Stimulated activated CD8-positive, alpha-beta memory T cell treated with anti-CD3 and anti-CD28 coated beads, Interleukin-15, amount 100 ng/mL, for 4 hours (primary cell): ENCODE data around the gene PDE6B.
"Not testable (repeated sequence)": the region's sequence is repeated elsewhere in the genome, so short reads cannot be mapped to it uniquely, and the experiment has no call there.

Experiments
- DNase-seq, 2 donors: peaks; one replicate each; pipeline ENCODE4 v3.0.0-alpha.2; 2020; ENCODE audit warnings: low read depth in 2 of 2

PDE6B gene

DNA sequence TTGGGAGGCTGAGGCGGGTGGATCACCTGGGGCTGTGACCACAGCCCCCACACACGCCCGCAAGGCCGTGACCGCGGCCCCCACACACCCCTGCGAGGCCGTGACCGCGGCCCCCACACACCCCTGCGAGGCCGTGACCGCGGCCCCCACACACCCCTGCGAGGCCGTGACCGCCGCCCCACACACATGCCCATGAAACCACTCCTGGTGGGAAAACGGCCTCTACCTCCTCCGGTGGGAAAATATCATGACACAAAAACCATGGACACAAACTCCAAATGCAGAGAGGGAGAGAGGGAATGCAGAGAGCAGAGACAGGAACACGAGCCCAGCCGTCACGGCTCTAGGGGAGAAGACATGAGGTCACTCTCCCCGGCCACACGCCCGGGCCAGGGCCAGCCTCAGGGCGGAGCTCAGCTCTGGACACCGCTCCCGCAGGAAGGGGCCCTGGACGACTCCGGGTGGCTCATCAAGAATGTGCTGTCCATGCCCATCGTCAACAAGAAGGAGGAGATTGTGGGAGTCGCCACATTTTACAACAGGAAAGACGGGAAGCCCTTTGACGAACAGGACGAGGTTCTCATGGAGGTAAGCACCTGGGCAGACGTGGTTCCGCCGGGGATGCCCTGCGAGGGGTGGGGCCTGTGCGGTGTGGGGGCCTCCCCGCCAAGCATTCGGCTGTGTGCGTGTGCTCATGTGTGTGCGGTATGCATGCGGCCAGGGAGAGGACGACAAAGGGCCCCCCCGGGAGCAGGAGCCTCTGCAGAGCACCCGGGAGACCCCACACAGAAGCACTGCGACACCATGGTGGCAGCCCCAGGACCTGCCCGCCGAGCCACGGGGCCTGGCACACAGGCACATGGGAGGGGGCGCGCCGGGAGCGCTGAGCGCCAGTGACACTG is 31.3 kb downstream of the PDE6B start:
- no peak for DNase-seq

DNA sequence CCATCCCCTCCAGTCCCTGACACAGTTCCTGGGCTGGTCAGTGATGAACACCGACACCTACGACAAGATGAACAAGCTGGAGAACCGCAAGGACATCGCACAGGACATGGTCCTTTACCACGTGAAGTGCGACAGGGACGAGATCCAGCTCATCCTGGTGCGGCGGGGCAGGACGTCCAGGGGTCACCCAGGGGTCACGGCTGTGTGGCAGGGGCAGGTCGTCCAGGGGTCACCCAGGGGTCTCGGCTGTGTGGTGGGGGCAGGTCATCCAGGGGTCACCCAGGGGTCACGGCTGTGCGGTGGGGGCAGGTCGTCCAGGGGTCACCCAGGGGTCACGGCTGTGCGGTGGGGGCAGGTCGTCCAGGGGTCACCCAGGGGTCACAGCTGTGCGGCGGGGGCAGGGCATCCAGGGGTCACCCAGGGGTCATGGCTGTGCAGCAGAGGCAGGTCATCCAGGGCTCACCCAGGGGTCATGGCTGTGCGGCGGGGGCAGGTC is 32.0 kb downstream of the PDE6B start:
- DNase-seq: no peak

DNA sequence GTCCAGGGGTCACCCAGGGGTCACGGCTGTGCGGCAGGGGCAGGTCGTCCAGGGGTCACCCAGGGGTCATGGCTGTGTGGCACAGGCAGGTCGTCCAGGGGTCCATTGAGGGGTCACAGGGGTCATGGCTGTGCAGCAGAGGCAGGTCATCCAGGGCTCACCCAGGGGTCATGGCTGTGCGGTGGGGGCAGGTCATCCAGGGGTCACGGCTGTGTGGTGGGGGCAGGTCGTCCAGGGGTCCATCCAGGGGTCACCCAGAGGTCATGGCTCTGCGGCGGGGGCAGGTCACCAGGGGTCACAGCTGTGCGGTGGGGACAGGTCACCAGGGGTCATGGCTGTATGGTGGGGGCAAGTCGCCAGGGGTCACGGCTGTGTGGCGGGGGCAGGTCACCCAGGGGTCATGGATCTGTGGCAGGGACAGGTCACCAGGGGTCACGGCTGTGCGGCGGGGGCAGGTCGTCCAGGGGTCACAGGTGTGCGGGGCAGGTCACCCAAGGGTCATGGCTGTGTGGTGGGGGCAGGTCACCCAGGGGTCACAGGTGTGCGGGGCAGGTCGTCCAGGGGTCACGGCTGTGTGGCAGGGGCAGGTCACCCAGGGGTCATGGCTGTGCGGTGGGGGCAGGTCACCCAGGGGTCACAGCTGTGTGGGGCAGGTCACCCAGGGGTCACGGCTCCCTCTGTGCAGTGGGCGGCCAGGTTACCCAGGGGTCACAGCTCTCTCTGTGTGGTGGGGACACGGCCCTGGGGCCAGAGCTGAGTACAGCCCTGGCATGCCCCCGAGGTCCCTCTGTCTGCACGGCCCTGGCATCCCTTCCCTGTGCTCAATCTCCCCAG is 32.7 kb downstream of the PDE6B start:
- no peak for DNase-seq

DNA sequence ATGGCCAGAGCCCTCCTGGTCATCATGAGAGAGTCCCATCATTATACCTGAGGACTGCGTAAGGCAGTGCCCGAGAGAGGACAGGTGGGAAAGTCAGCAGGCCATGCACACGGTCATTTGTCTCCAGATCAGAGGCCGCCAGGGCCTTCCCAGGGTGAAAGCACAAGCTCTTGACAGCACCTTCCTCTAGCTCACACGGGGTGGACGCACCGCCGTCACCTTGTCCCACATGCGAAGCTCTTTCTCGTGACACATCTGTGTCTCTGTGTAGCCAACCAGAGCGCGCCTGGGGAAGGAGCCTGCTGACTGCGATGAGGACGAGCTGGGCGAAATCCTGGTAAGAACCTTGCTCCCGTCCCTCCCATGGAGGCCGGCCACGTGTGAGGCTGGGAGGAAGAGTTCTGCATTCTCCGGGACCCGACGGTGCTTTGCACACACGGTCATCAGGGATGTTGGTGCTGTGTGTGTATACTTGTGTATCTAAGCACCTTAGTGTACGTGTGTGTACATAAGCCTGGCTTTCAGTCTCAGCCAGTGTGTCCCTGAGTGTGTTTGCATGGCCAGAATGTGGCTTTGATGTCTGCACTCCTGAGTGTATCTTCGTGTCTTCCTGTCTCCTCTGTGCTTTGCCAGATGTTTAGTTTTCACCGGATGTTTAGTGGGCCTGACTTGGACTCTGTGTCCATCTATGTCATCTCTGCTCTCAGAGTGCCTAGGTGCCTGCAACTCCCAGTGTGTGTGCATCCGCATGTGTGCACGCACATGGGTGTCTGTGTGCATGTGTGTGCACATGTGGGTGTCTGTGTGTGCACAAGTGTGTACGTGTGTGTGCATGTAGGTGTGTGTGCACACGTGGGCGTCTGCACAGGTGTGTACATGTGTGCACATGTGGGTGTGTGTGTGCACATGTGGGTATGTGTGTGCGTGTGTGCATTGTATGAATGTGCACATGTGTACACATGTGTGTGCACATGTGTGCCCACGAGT is 33.6 kb downstream of the PDE6B start:
- no peak for DNase-seq

DNA sequence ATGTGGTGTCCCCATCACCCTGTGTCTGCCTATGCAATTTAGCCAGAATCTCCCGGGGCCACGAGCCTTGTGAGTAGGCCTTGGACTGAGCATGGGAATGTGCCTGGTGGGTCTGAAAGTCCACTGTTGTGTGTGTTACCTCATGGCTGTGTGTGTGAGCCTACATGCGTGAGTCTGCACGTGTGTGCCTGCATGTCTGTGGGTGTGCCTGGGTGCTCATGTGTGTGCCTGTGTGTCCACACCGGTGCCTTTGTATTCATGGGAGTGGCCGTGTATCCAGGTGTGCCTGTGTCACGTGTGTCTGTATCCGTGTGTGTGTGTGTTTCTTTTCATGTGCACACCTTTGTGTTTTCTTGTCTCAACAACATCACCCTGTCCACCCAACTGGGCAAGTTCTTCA is 34.5 kb downstream of the PDE6B start:
- DNase-seq: no peak

DNA sequence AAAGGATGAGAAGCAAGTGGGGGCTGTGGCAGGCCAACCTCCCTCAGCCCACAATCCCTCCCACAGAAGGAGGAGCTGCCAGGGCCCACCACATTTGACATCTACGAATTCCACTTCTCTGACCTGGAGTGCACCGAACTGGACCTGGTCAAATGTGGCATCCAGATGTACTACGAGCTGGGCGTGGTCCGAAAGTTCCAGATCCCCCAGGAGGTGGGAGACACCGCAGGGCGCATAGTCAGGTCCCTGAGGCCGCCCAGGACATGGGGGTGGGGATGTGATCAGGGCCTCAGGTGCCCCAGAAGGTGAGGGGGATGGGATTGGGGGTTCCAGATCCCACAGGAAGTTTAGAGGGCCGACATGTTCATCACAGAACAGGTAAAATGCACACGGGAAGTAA is 35.0 kb downstream of the PDE6B start:
- no peak for DNase-seq

DNA sequence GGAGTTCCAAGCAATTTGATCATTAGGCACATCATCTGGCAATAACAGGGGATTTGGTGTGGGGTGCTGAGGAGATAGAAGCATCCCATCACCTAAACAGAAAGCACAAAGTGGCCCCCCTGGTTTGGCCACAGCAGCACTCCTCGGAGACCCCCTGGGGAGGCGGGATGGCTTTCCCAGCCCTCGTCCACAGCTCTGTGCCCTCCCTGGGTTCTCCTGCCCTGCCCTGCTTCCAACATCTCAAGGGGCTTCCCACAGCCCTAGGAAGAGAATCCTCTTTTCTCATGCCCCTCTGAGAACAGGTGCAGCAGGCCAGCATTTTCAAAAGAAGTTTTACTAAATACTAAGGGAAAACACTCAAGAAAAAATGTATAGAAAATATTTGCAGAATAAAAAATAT is 35.9 kb downstream of the PDE6B start:
- no peak for DNase-seq

DNA sequence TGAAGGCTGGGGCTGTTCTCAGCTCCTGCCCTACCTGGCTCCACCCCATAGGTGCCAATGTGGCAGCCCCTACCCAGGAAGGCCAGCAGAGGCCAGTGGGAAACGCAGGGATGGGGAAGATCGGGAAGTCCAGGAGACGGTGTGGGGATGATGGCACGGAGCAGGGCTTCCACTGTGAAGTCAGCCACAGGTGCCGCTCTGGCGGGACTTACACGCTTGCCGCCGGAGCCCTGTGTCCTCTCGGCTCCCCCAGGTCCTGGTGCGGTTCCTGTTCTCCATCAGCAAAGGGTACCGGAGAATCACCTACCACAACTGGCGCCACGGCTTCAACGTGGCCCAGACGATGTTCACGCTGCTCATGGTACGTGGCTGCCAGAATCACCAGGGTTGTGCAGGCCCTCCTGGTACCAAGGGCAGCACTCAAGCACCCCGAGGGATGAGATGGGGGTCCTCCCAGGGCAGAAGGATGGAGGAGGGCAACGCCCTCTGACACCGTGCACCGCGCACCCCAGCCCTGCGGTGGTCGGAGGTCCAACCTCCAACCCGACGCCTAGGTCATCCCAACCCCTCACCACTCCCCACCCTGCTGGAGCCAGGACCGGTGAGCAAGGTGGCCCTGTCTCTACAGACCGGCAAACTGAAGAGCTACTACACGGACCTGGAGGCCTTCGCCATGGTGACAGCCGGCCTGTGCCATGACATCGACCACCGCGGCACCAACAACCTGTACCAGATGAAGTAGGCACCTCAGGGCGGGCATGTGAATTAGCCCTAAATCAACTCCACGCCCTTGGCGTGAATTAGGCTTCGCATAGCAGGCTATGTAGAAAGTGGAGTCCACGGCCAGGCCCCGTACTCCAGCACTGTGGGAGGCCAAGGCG is 36.7 kb downstream of the PDE6B start:
- DNase-seq: no peak

DNA sequence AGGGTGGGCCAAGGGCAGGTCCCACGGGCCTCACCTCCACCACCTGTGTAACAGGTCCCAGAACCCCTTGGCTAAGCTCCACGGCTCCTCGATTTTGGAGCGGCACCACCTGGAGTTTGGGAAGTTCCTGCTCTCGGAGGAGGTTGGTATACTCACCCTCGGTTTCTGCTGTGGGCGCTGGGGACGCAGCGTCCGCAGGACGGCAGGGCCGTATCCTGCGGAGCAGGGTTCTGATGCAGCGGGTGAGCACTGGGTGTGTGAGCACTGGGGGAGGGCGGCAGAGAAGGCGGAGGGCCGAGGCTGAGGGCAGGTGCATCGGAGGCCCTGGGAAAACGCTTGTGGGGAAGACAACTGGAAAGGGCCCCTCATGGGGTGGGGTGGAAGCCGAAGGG is 37.7 kb downstream of the PDE6B start:
- DNase-seq: no peak

DNA sequence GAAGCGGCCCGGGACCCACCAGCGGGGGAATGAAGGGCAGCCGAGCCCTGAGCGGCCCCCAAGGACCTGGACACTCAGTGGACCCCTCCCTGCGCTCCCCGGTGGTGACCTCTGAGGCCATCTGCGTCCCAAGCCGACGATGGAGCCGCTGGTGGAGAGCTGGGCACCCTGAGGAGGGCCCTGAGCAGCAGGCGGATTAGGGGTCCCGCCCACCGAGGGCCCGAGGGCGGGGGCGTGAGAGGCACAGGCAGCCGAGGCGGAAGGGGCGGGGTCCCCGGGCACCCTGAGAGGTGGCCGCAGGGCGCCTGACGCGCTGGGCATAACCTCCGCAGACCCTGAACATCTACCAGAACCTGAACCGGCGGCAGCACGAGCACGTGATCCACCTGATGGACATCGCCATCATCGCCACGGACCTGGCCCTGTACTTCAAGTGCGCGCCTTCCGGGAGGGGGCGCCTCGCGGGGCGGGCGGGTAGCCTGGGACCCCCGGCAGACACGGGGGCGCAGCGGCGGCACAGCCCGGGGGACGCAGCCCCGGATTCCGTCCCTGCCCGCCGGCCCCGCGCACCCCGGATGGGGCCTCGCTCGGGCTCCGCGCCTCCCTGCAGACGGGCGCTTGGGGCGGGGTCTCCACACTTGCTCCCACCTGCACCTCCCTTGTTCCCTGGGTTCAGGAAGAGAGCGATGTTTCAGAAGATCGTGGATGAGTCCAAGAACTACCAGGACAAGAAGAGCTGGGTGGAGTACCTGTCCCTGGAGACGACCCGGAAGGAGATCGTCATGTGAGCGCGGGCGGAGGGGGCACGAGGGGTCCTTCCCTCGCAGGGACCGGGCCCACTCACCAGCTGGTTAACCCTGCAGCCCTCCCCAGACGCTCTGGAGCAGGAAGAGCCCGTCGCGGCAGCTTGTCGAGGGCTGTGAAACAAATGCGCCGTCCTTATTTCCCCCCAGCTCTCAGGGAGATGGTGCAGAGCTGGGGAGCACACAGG is 38.4 kb downstream of the PDE6B start:
- DNase-seq: peak; percentile 60 to 67

DNA sequence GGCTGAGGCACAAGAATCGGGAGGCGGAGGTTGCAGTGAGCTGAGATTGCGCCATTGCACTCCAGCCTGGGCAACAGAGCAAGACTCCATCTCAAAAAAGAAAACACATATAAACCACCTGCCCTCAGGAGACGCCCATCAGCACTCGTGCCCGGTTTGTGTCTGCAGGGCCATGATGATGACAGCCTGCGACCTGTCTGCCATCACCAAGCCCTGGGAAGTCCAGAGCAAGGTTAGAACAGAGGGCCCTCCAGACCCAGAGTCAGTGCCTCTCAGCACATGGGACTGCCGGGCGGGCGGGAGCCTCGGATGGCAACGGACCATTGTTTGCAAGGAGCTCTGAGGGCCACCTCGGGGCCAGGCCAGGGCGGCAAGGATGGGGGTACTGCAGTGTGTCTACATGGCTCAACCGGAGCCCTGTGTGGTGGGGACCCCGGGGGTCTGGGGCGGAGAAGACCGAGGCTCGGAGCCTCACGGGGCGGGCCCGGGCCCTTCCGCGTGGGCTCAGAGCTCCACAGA is 39.4 kb downstream of the PDE6B start:
- DNase-seq: no peak

DNA sequence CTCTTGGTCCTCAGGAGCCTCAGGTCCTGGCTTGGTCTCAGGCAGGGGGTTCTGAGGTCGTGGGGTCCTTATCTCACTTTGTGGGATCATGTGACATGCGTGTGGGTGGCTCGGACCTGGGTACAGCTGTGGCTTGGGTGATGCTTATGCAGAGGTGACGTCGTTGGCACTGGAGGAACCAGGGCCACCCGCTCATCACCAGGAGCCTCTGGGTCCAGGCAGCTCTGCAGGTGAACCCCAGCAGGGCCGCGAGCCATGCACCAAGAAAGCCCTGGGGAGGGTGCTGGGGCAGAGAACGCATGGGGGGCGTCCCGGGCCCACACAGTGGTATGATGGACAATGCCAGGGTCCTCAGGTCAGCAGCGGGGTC is 40.0 kb downstream of the PDE6B start:
- no peak for DNase-seq

DNA sequence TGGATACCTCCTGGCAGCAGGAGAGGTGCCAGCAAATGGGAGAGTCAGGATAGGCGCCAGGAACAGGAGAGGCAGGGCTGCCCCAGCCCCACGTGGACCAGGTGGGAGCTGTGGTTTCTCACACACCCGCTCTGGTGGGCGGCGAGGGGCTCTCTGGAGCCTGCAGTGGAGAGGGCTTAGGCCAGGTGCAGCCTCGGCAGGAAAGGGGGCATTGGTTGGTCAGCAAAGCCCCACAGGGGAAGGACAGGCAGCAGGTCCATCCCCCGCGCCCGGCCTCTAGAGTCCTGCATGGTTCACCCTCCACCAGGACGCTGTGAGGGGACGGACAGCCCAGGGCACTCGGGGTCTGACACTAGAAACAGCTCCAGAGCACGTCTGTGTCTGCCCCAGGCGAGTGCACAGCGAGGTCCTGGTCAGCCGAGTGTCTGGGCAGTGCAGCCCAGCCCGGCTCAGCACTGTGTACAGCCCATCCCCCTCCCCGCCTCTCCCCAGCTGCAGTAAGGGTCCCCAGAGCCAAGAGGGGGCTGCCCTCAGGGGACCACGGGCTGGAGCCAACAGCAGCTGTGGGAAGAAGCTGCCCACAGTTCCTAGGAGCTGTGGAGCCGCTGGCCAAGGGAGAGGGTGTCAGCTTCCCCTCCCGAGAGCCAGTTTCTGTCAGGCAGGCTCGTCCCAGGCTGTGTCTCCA is 40.5 kb downstream of the PDE6B start:
- no peak for DNase-seq

DNA sequence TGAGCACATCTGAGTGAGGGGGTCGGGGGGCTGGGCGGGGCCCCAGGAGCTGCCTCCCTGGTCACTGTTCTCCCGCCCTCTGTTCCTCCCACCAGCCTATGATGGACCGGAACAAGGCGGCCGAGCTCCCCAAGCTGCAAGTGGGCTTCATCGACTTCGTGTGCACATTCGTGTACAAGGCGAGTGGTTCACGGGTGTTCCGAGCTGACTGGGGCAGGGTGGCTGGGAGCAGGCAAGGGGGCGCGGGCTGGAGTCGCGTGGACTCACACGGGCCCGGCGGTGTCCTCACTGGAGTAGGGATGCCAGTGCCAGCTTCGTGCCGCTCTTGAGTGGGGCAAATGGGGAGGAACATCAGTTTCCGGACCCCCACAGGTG is 41.0 kb downstream of the PDE6B start:
- no peak for DNase-seq

DNA sequence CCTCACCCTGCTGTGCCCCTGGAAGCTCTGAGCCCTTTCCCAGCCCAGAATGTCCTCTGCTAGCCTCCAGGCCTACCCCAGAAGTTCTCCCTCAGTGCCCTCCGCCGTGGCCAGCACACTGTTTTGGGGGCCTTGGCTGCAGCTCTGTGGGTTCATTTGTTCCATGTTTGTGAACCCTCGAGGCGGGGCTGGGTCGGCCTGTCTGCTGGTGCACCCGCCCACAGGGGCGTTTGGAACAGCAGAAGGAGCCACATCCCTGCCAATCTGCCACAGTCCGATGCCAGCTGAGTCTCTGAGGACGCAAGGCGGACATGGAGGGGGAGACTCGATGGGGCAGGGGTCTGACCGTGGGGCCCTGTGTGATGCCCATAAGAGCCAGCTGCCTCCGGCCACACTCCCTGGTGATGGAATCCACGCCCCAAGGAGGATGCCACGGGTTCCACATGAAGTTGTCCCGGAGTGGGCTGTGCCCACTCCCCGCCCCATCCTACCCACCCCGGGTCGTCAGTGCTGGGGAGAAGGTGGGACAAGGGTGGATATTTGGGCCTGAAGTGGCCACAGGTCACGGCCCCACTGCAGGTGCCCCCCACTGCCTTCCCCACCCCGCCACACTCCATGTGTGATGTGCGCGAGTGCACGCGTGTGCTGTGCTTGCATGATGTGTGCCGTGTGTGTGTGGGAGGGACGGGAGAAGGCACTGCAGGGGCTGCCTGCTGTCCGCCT is 41.6 kb downstream of the PDE6B start:
- no peak for DNase-seq

DNA sequence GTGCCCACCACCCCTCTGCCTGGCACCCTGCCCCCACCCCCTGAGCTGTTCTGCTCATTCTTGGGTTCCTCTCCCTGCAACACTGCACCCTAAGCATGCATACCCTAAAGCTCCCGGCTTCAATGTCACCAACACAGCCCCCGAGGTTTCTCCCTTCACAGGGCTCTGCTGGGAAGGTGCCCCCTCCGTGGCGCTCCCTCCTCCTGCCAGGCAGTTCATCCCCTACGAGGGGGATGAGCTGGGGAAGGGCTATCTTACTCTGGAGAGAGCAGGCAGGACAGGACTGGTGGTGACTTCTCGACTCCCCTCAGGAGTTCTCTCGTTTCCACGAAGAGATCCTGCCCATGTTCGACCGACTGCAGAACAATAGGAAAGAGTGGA is 42.2 kb downstream of the PDE6B start:
- DNase-seq: no peak

DNA sequence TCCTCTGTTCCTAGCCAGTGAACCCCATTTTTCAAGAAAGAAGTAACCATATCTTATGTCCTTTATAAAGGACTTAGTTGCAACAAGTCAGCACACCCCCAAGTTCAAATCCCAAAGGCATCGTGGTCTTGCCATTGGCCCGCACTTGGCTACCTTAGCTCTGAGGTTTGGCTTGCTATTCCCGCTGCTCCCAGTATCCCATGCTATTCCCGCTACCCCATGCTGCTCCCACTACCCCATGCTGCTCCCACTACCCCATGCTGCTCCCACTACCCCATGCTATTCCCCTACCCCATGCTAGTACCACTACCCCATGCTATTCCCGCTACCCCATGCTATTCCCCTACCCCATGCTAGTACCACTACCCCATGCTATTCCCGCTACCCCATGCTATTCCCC is 42.8 kb downstream of the PDE6B start:
- DNase-seq: not testable (repeated sequence)
